Suprapubic skin (tissue), 4 donors: Measurements from ENCODE around the gene CYBA. TPM values are rescaled to one million over a fixed set of nuclear protein-coding genes. Genes with fewer than 3 reads are reported as not detected.

Source experiments
- DNase-seq, 2 donors: peaks; one replicate each; pipeline ENCODE4 v3.0.0-alpha.2; 2019; ENCODE audit warnings: low spot score in 2 of 2
- H3K27ac ChIP-seq: fragments of 200-600 bp; sonication (generic); one replicate; pipeline ENCODE4 v1.5.1; 2019
- H3K27me3 ChIP-seq: fragments of 200-600 bp; sonication (generic); one replicate; pipeline ENCODE4 v1.5.1; 2019
- H3K36me3 ChIP-seq: fragments of 200-600 bp; sonication (generic); one replicate; pipeline ENCODE4 v1.5.1; 2019
- H3K4me1 ChIP-seq: fragments of 200-600 bp; sonication (generic); one replicate; pipeline ENCODE4 v1.5.1; 2019
- H3K4me3 ChIP-seq: fragments of 200-600 bp; sonication (generic); one replicate; pipeline ENCODE4 v1.5.1; 2019; ENCODE audit warnings: mild to moderate bottlenecking
- H3K9me3 ChIP-seq: fragments of 200-600 bp; sonication (generic); one replicate; pipeline ENCODE4 v1.5.1; 2019
- CTCF ChIP-seq, 2 donors: fragments of 200-600 bp in 1 of 2; fragments of 450-650 bp in 1 of 2; sonication (generic) in 1 of 2; IDR thresholded peaks; one replicate each; pipeline ENCODE4 v1.5.1; 2016 to 2019; ENCODE audit warnings: antibody characterized with exemption in 2 of 2, mild to moderate bottlenecking in 1 of 2, moderate library complexity in 1 of 2
- EP300 ChIP-seq: sonication (generic); formaldehyde crosslinking; IDR thresholded peaks from one replicate; pipeline ENCODE4 v1.6.1; 2017; ENCODE audit warnings: antibody characterized with exemption
- POLR2A ChIP-seq, 2 donors: fragments of 450-650 bp; IDR thresholded peaks; one replicate each; pipeline ENCODE4 v1.6.1; 2017; ENCODE audit warnings: antibody characterized with exemption in 2 of 2, mild to moderate bottlenecking in 2 of 2, moderate library complexity in 2 of 2
- POLR2AphosphoS5 ChIP-seq, 3 donors: sonication (generic); formaldehyde crosslinking; IDR thresholded peaks; one replicate each; pipeline ENCODE4 v1.6.1; 2017; ENCODE audit warnings: antibody characterized with exemption in 3 of 3
- WGBS: methylation state at CpG from one replicate; pipeline ENCODE4 v1.1.5; 2018; 5-methylcytosine and 5-hydroxymethylcytosine counted together
- total RNA-seq, 4 donors: library from RNA; depleted of rRNA; stranded (reverse); fragments of >200 nt; gene quantifications; one replicate each; pipeline ENCODE4 v1.1.0, GENCODE V29; 2016

The CYBA gene
- total RNA-seq, 4 donors from 2014 or later: 22.4 to 39.1 (median 29.7) TPM

DNA sequence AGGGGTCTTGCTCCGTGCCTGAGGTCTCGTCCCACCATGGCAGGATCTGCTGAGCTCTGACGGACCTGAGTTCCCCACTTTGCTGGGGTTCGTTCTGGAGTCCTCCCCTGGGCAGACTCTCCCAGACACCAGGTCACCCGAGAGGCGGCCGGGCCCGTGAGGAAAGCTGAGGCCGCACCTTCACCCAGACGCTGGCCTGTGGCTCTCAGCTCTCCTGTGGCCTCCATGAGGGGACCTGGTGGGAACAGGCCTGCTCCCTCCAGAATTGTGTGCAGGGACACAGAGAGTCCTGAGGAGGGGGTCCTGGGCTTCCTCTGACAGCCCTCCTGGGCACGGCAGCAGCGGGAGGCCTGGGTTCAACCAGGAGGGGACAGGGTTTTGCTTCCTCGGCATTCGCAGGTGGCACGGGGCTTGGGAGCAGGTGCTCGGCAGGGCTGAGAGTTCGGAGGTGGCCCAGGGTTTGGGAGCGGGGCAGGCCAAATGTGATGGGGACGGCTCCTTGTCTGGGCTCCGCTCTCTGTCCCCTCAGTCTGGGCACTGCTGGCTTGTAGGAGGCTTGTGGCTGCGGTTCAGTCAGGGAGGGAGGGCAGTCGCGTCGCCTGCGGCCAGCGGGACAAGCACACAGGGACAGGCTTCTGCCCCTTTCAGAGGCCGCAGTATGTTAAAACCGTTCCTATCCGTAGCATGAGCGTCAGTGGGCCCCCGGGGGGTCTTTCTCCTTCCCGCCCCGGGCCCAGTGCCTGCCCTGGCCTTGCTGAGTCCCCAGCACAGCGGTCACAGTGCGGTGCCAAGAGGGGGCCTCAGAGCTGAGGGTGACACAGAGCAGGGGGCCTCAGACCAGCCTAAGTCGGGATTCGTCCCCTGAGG, 43.6 kb upstream of the CYBA start:
- WGBS: 92% methylated on average over 30 of the region's 37 CpGs
- Histone ChIP-seq H3K9me3 (no peaks in the 10 kb centered on the region), H3K4me3 (no peak overlapping the region), H3K27ac (no peak overlapping the region), H3K4me1 (peaks cover 9% of the 10 kb centered on the region), H3K36me3 (peaks cover 39% of the 10 kb centered on the region), H3K27me3 (peaks cover 22% of the 10 kb centered on the region)
- TF ChIP-seq CTCF (IDR thresholded peaks at IDR 0.05): no peak
- no peak for TF ChIP-seq EP300
- no peak for TF ChIP-seq POLR2A (IDR thresholded peaks at IDR 0.05)
- no peak for TF ChIP-seq POLR2AphosphoS5 (IDR thresholded peaks at IDR 0.05)
- no peak for DNase-seq

GRCh38 chr16:88693420-88694177, 42.7 kb upstream of the CYBA start:
- peaks cover 28% of the 10 kb centered on the region for H3K27me3 ChIP-seq
- H3K4me1 ChIP-seq: peaks cover 9% of the 10 kb centered on the region
- H3K27ac ChIP-seq: no peak overlapping the region
- H3K36me3 ChIP-seq: peaks cover 31% of the 10 kb centered on the region
- TF ChIP-seq CTCF (IDR thresholded peaks at IDR 0.05): no peak
- TF ChIP-seq EP300: no peak
- TF ChIP-seq POLR2A (IDR thresholded peaks at IDR 0.05): no peak
- TF ChIP-seq POLR2AphosphoS5 (IDR thresholded peaks at IDR 0.05): no peak
- WGBS: 60% methylated on average over 9 of the region's 39 CpGs
- H3K4me3 ChIP-seq: no peak overlapping the region
- no peaks in the 10 kb centered on the region for H3K9me3 ChIP-seq
- no peak for DNase-seq

- WGBS: 49% methylated on average over 10 of the region's 10 CpGs
- H3K4me1 ChIP-seq: peaks cover 13% of the 10 kb centered on the region
- TF ChIP-seq CTCF (IDR thresholded peaks at IDR 0.05) (no peak), EP300 (no peak), POLR2AphosphoS5 (IDR thresholded peaks at IDR 0.05) (no peak), POLR2A (IDR thresholded peaks at IDR 0.05) (no peak)
- peaks cover 23% of the 10 kb centered on the region for H3K36me3 ChIP-seq
- H3K27me3 ChIP-seq: peaks cover 35% of the 10 kb centered on the region
- no peak overlapping the region for H3K27ac ChIP-seq
- DNase-seq: no peak
- H3K4me3 ChIP-seq: no peak overlapping the region
- no peaks in the 10 kb centered on the region for H3K9me3 ChIP-seq
These were observed 42.0 kb upstream of the CYBA start for GRCh38 chr16:88692861-88693260.

- Histone ChIP-seq H3K36me3 (peaks cover 15% of the 10 kb centered on the region), H3K4me1 (peaks cover 20% of the 10 kb centered on the region), H3K27ac (no peak overlapping the region), H3K4me3 (no peak overlapping the region), H3K27me3 (peaks cover 43% of the 10 kb centered on the region), H3K9me3 (no peaks in the 10 kb centered on the region)
- no peak for DNase-seq
- TF ChIP-seq POLR2A (IDR thresholded peaks at IDR 0.05) (no peak), EP300 (no peak), POLR2AphosphoS5 (IDR thresholded peaks at IDR 0.05) (no peak), CTCF (IDR thresholded peaks at IDR 0.05) (no peak)
- 58% methylated on average over 15 of the region's 26 CpGs for WGBS
These were observed 41.2 kb upstream of the CYBA start for GRCh38 chr16:88691924-88692560.
